ENCODE data around the gene UBR4. TPM values are rescaled to one million over a fixed set of nuclear protein-coding genes. Genes with fewer than 3 reads are reported as not detected.

UBR4 gene
- total RNA-seq, 1 experiment from 2014 or later: 107 TPM

DNA sequence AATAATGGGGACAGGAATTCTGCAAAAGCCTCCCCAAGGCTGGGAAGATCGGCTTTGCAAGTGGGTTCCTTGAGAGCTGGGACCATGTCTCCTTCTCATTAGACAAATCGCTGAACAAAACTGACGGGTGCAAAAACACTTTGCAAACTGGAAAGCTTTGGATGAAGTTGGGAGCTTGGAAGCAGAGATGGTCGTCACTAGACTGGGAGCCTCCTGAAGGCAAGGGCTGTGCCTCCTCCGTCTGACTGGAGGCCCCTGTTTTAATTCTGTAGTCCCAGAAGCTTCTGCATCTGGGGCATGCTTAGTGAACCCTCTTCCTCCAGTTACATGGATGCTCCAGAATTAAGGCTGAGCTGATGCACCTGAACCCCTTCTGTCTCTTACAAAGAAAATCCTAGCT, 171.3 kb downstream of the UBR4 start:
- H3K4me3 ChIP-seq (replicated peaks in 1 of 2; ENCODE audit: low read depth in 1 of 2, low read length in 2 of 2): no peak overlapping the region
- ChIA-PET POLR2A (no interaction called here), RAD21 (ENCODE audit: low non-redundant PET in 1 of 2, low total read pairs in 2 of 2, uncharacterized antibody in 2 of 2, unreplicated experiment in 2 of 2) (no interaction called here), CTCF (no interaction called here)
- H2AFZ ChIP-seq (ENCODE audit: low read depth, low read length, poor library complexity, severe bottlenecking): no peak overlapping the region
- no peak overlapping the region for H3K4me2 ChIP-seq (ENCODE audit: low read length)
- intact Hi-C loops (cut with micrococcal nuclease): no loop called here
- no peak for ATAC-seq
- H3K9me2 ChIP-seq (ENCODE audit: insufficient read depth): no peaks in the 10 kb centered on the region
- no TSS peak for BruUV-seq (replicated peaks)
- no peak for DNase-seq (ENCODE audit: low read depth, low spot score)
- no peak for TF ChIP-seq EGR1 (IDR thresholded peaks at IDR 0.05; ENCODE audit: low read depth)
- no peak for TF ChIP-seq ELF1 (IDR thresholded peaks at IDR 0.05; ENCODE audit: borderline replicate concordance, low read depth)
- TF ChIP-seq FOSL1 (IDR thresholded peaks at IDR 0.05; ENCODE audit: low read depth): no peak
- TF ChIP-seq, protein P1, sequence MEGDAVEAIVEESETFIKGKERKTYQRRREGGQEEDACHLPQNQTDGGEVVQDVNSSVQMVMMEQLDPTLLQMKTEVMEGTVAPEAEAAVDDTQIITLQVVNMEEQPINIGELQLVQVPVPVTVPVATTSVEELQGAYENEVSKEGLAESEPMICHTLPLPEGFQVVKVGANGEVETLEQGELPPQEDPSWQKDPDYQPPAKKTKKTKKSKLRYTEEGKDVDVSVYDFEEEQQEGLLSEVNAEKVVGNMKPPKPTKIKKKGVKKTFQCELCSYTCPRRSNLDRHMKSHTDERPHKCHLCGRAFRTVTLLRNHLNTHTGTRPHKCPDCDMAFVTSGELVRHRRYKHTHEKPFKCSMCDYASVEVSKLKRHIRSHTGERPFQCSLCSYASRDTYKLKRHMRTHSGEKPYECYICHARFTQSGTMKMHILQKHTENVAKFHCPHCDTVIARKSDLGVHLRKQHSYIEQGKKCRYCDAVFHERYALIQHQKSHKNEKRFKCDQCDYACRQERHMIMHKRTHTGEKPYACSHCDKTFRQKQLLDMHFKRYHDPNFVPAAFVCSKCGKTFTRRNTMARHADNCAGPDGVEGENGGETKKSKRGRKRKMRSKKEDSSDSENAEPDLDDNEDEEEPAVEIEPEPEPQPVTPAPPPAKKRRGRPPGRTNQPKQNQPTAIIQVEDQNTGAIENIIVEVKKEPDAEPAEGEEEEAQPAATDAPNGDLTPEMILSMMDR (IDR thresholded peaks at IDR 0.05 in 2 of 3, conservative IDR thresholded peaks at IDR 0.05 in 1 of 3; ENCODE audit: borderline replicate concordance in 1 of 3, insufficient read depth in 1 of 3, low read depth in 2 of 3, low read length in 2 of 3): no peak
- no peak for TF ChIP-seq TCF7L2 (IDR thresholded peaks at IDR 0.05; ENCODE audit: borderline replicate concordance, extremely low read depth, insufficient read depth, insufficient read length)
- no peak for TF ChIP-seq ZFX (IDR thresholded peaks at IDR 0.05)
- TF ChIP-seq SIN3A (IDR thresholded peaks at IDR 0.05; ENCODE audit: low read depth): no peak
- no peak for TF ChIP-seq JUND (IDR thresholded peaks at IDR 0.05)
- TF ChIP-seq POLR2AphosphoS5 (IDR thresholded peaks at IDR 0.05; ENCODE audit: low read depth, low read length): no peak
- no peak for TF ChIP-seq ZNF274 (IDR thresholded peaks at IDR 0.05; ENCODE audit: low read depth, low read length)
- TF ChIP-seq, protein P2, sequence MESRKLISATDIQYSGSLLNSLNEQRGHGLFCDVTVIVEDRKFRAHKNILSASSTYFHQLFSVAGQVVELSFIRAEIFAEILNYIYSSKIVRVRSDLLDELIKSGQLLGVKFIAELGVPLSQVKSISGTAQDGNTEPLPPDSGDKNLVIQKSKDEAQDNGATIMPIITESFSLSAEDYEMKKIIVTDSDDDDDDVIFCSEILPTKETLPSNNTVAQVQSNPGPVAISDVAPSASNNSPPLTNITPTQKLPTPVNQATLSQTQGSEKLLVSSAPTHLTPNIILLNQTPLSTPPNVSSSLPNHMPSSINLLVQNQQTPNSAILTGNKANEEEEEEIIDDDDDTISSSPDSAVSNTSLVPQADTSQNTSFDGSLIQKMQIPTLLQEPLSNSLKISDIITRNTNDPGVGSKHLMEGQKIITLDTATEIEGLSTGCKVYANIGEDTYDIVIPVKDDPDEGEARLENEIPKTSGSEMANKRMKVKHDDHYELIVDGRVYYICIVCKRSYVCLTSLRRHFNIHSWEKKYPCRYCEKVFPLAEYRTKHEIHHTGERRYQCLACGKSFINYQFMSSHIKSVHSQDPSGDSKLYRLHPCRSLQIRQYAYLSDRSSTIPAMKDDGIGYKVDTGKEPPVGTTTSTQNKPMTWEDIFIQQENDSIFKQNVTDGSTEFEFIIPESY (IDR thresholded peaks at IDR 0.05; ENCODE audit: extremely low read depth, insufficient replicate concordance, low read length): no peak
- no peak for TF ChIP-seq POLR2A (IDR thresholded peaks at IDR 0.05; ENCODE audit: borderline replicate concordance, extremely low read depth, insufficient read depth, insufficient read length)
- TF ChIP-seq CEBPB (IDR thresholded peaks at IDR 0.05; ENCODE audit: low read depth): no peak
- TF ChIP-seq, protein P3, sequence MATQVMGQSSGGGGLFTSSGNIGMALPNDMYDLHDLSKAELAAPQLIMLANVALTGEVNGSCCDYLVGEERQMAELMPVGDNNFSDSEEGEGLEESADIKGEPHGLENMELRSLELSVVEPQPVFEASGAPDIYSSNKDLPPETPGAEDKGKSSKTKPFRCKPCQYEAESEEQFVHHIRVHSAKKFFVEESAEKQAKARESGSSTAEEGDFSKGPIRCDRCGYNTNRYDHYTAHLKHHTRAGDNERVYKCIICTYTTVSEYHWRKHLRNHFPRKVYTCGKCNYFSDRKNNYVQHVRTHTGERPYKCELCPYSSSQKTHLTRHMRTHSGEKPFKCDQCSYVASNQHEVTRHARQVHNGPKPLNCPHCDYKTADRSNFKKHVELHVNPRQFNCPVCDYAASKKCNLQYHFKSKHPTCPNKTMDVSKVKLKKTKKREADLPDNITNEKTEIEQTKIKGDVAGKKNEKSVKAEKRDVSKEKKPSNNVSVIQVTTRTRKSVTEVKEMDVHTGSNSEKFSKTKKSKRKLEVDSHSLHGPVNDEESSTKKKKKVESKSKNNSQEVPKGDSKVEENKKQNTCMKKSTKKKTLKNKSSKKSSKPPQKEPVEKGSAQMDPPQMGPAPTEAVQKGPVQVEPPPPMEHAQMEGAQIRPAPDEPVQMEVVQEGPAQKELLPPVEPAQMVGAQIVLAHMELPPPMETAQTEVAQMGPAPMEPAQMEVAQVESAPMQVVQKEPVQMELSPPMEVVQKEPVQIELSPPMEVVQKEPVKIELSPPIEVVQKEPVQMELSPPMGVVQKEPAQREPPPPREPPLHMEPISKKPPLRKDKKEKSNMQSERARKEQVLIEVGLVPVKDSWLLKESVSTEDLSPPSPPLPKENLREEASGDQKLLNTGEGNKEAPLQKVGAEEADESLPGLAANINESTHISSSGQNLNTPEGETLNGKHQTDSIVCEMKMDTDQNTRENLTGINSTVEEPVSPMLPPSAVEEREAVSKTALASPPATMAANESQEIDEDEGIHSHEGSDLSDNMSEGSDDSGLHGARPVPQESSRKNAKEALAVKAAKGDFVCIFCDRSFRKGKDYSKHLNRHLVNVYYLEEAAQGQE (IDR thresholded peaks at IDR 0.05; ENCODE audit: low read depth): no peak
- TF ChIP-seq, protein P4, sequence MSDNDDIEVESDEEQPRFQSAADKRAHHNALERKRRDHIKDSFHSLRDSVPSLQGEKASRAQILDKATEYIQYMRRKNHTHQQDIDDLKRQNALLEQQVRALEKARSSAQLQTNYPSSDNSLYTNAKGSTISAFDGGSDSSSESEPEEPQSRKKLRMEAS (IDR thresholded peaks at IDR 0.05): no peak
- no peak for TF ChIP-seq SRF (IDR thresholded peaks at IDR 0.05; ENCODE audit: low read depth)
- no peaks in the 10 kb centered on the region for H3K36me3 ChIP-seq (ENCODE audit: control insufficient read depth in 1 of 2, insufficient read depth in 2 of 2, low read length in 2 of 2)
- no peaks in the 10 kb centered on the region for H4K20me1 ChIP-seq (ENCODE audit: insufficient read depth)
- no peaks in the 10 kb centered on the region for H3K27me3 ChIP-seq (ENCODE audit: insufficient read depth, low read length)
- H3K4me1 ChIP-seq (ENCODE audit: control insufficient read depth in 1 of 2, insufficient read depth in 2 of 2, low read length in 2 of 2): peaks cover 0 to 4% of the 10 kb centered on the region in 2 experiments; a peak in 1 of 4 replicates
- H3K9me3 ChIP-seq (ENCODE audit: control insufficient read depth in 1 of 2, insufficient read depth in 1 of 2, low read depth in 1 of 2, low read length in 2 of 2): no peaks in the 10 kb centered on the region
- H3K27ac ChIP-seq (ENCODE audit: low read depth, low read length): no peak overlapping the region
- H3K79me2 ChIP-seq (ENCODE audit: insufficient read depth, low read length): no peaks in the 10 kb centered on the region
- no peak overlapping the region for H3K9ac ChIP-seq (ENCODE audit: low read length)

Data from HCT116 (cell line).